Calu3 (cell line): ENCODE measurements around the gene SLC35E1. TPM values are rescaled to one million over a fixed set of nuclear protein-coding genes. Genes with fewer than 3 reads are reported as not detected.
"Not testable (repeated sequence)": the region's sequence is repeated elsewhere in the genome, so short reads cannot be mapped to it uniquely, and the experiment has no call there.

Experiments
- BruUV-seq: library from RNA; stranded (reverse); fragments of 400-500 nt; replicated peaks from 2 replicates; lab custom pipeline; 2021; lab: Mats Ljungman, UMichigan
- CTCF ChIA-PET: fragments of 300-600 bp; sonication (Branson Sonifier 250); formaldehyde crosslinking; loops from one replicate; lab custom pipeline; 2022; ENCODE audit warnings: antibody characterized with exemption; lab: Charles Lee
- DNase-seq: peaks from one replicate; pipeline ENCODE4 v3.0.0; 2022
- H3K27ac Mint-ChIP-seq: one replicate; pipeline ENCODE4 v1.8.0; 2022; ENCODE audit warnings: mixed read lengths; ENCODE audit not compliant: unreplicated experiment
- H3K27me3 Mint-ChIP-seq: one replicate; pipeline ENCODE4 v1.8.0; 2022; ENCODE audit warnings: mixed read lengths; ENCODE audit not compliant: unreplicated experiment
- H3K36me3 Mint-ChIP-seq: one replicate; pipeline ENCODE4 v1.8.0; 2022; ENCODE audit warnings: mild to moderate bottlenecking, moderate library complexity, mixed read lengths; ENCODE audit not compliant: insufficient read depth, unreplicated experiment
- H3K4me1 Mint-ChIP-seq: one replicate; pipeline ENCODE4 v1.8.0; 2022; ENCODE audit warnings: mild to moderate bottlenecking, low read depth, mixed read lengths; ENCODE audit not compliant: unreplicated experiment
- H3K4me3 Mint-ChIP-seq: one replicate; pipeline ENCODE4 v1.8.0; 2022; ENCODE audit warnings: mild to moderate bottlenecking, low read depth, moderate library complexity, mixed read lengths; ENCODE audit not compliant: unreplicated experiment
- H3K9me3 Mint-ChIP-seq: one replicate; pipeline ENCODE4 v1.8.0; 2022; ENCODE audit warnings: low read depth, mixed read lengths; ENCODE audit not compliant: unreplicated experiment
- intact Hi-C: fragments of 100-400 bp; cut with micrococcal nuclease; formaldehyde crosslinking; loops from one replicate; pipeline ENCODE4 v1.10.0; 2022; ENCODE audit not compliant: unreplicated experiment
- total RNA-seq: library from RNA; stranded (reverse); gene quantifications from 2 replicates; pipeline ENCODE4 v1.2.3, GENCODE V29; 2022
- TF ChIP-seq, protein P1 (sequence below): fragments of 200-600 bp; IDR thresholded peaks from one replicate; pipeline ENCODE4 v1.8.0; 2022; ENCODE audit warnings: antibody characterized with exemption; ENCODE audit not compliant: unreplicated experiment

SLC35E1 gene
- total RNA-seq, 1 experiment from 2014 or later = 46.4 TPM

- CTCF ChIA-PET = no interaction called here
- H3K36me3 Mint-ChIP-seq = peaks cover 20% of the 10 kb centered on the region
Observed at GRCh38 chr19:16514383-16515019, 57.7 kb downstream of the SLC35E1 start.

GRCh38 chr19:16512611-16513010 is 59.6 kb downstream of the SLC35E1 start:
- H3K27me3 Mint-ChIP-seq, CTCF ChIA-PET, BruUV-seq, DNase-seq, intact Hi-C loops, H3K27ac Mint-ChIP-seq, H3K9me3 Mint-ChIP-seq, H3K4me3 Mint-ChIP-seq, H3K36me3 Mint-ChIP-seq, H3K4me1 Mint-ChIP-seq: not testable (repeated sequence)

More at GRCh38 chr19:16514383-16515019, 57.7 kb downstream of the SLC35E1 start:
- no peak for DNase-seq
- TF ChIP-seq, protein P1, sequence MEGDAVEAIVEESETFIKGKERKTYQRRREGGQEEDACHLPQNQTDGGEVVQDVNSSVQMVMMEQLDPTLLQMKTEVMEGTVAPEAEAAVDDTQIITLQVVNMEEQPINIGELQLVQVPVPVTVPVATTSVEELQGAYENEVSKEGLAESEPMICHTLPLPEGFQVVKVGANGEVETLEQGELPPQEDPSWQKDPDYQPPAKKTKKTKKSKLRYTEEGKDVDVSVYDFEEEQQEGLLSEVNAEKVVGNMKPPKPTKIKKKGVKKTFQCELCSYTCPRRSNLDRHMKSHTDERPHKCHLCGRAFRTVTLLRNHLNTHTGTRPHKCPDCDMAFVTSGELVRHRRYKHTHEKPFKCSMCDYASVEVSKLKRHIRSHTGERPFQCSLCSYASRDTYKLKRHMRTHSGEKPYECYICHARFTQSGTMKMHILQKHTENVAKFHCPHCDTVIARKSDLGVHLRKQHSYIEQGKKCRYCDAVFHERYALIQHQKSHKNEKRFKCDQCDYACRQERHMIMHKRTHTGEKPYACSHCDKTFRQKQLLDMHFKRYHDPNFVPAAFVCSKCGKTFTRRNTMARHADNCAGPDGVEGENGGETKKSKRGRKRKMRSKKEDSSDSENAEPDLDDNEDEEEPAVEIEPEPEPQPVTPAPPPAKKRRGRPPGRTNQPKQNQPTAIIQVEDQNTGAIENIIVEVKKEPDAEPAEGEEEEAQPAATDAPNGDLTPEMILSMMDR = no peak
- no TSS peak for BruUV-seq
- Mint-ChIP-seq H3K27me3 (no peaks in the 10 kb centered on the region), H3K4me1 (no peaks in the 10 kb centered on the region), H3K4me3 (no peak overlapping the region), H3K27ac (no peak overlapping the region), H3K9me3 (no peaks in the 10 kb centered on the region)
- intact Hi-C loops = no loop called here

DNA sequence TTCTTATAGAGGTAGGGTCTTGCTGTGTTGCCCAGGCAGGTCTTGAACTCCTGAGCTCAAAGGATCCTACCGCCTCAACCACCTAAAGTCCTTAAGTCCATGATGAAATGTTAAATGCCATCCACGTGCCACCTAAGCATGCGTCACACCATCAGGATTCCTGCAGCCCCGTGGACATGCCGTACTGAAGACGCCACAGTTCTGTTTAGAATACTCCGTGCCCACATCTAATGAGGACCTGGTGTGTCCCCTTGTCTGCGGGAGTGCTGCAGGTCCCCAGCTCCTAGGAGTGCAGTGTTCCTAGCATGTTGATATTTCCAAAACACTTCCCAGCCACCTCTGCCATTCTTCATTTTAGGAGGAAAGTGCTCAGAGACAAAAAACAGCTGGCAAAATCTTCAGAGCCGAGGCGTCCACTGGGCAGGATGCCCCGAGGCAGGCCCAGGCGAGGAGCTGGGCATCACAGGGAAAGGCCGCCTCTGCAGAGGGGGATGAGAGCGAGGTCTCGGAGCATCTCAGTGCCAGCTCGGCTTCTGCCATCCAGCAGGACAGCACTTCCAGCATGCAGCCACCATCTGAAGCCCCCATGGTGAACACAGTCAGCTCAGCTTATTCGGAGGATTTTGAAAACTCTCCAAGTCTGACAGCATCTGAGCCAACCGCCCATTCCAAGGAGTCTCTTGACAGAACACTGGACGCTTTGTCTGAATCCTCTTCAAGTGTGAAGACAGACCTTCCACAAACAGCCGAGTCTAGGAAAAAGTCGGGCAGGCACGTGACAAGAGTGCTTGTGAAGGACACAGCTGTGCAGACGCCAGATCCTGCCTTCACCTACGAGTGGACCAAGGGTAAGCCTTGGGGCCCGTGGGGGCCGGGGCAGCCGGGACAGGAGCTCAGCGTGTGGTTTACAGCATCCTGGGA is 62.8 kb downstream of the SLC35E1 start:
- Mint-ChIP-seq H3K27ac (no peak overlapping the region), H3K27me3 (no peaks in the 10 kb centered on the region), H3K36me3 (peaks cover 5% of the 10 kb centered on the region), H3K4me3 (no peak overlapping the region), H3K4me1 (no peaks in the 10 kb centered on the region), H3K9me3 (no peaks in the 10 kb centered on the region)
- BruUV-seq = no TSS peak
- DNase-seq = no peak
- CTCF ChIA-PET = no interaction called here
- TF ChIP-seq, protein P1 = no peak
- intact Hi-C loops = no loop called here

DNA sequence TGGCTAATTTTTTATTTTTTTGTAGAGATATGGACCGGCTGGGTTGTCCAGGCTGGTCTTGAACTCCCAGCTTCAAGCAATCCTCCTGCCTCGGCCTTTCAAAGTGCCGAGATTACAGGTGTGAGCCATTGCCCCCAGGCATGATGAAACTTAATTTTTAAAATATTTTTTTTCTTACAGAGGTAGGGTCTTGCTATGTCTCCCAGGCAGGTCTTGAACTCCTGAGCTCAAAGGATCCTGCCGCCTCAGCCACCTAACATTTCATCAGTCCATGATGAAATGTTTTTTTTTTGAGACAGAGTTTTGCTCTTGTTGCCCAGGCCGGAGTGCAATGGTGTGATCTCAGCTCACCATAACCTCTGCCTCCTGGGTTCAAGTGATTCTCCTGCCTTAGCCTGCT is 63.7 kb downstream of the SLC35E1 start:
- no peak overlapping the region for H3K4me3 Mint-ChIP-seq
- H3K4me1 Mint-ChIP-seq = no peaks in the 10 kb centered on the region
- no TSS peak for BruUV-seq
- DNase-seq = no peak
- H3K27me3 Mint-ChIP-seq = no peaks in the 10 kb centered on the region
- intact Hi-C loops = no loop called here
- no peak overlapping the region for H3K27ac Mint-ChIP-seq
- peaks cover 5% of the 10 kb centered on the region for H3K36me3 Mint-ChIP-seq
- TF ChIP-seq, protein P1 = no peak
- no peaks in the 10 kb centered on the region for H3K9me3 Mint-ChIP-seq
- CTCF ChIA-PET = no interaction called here
